NCI-H1417 (cell line): ENCODE results near the gene RAB33A.
"Not testable (repeated sequence)": the region's sequence is repeated elsewhere in the genome, so short reads cannot be mapped to it uniquely, and the experiment has no call there.

ENCODE experiments used
- DNase-seq, 3 experiments: peaks; one replicate each; lab custom pipeline; 2025; lab: John Stamatoyannopoulos, UW

RAB33A gene

DNA sequence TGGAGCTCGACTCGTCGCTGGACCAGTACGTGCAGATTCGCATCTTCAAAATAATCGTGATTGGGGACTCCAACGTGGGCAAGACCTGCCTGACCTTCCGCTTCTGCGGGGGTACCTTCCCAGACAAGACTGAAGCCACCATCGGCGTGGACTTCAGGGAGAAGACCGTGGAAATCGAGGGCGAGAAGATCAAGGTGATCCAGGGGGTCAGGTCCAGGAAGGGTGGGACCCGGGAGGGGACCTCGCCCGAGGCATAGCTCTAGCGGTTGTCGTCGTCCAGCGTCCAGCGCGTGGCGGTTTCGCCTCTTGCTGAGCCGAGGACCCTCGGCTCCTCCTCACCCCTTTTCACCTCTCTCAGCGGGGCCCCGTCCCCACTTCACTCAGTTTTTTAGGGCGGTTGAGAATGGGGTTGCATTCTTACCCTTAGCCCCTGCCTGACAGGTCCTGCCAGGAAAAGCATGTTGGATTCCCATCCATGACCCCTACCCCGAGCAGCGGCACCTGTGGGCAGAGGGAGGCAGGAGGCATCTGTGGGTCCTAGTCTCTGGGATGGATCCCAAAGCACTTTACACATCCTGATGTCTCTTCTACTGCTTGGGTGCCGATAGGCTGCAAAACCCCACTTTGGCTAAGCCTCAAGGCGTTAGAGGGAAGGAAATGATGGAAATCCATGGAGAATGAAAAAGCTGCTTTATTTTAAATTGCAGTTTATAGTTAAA lies 524 bp downstream of the RAB33A start:
- DNase-seq, result peak in 2 of 3 experiments; percentile 55 to 63

DNA sequence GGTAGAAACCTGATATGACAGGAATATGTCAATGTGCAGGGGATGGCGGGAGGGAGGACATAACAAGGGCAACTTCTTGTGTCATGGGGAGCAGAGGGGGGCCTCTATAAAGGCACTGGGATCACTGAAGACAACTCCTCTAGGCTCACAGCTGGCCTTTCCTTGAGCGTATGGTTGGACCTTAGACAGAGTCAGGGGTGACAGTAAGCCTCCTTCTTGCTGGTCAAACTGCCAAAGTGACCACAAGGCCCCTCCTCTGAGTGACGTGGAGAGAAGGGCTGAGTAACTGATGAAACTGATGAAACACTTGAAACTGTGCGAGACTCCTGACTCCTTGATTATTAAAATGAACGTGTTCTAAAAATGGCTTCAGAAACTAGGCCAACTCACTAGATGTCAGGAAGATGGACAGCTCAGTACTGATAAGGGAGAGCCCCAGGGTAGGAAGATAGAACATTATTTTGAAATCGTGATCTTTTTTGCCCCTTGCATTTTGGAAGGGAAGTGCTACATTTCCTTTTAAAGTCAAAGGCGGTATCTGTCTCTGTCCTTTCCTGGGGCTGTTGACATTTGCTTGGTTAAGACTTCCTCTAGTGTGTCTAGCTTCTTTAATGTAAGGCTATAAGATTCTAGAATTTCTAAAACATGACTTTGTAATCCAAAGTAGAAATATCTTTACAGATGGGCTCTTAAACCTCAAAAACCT lies 1.6 kb downstream of the RAB33A start:
- no peak for DNase-seq

DNA sequence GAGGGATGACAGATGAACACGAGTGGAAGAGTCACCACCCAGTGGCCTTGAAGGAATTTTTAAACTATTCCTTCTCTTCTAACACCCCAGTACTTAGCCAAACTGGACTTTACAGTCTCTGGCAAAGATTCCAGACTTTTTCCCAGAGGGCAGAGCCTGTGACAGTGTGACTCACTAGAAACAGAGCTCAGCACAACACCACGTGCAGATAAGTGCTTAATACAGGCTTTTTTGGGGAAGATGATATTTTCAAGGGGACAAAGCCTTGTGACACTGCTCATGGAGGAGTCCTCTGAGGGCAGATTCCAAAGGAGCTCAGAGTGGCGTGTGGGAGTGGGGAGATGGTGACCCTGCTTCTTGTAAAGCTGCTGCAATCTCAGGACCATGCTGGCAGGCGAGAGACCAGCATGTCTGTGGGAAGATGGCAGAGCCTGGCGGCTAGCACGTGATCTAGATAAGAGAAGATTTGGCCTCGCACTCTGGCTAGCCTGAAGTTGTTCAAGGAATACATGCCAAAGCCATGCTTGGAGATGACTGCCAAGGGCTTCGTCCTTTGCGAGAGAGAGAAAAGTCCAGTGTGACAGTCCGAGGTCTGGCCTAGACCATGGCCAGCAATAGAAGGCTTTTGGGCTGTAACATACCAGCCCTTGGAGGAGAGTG lies 2.4 kb downstream of the RAB33A start:
- DNase-seq, result no peak

DNA sequence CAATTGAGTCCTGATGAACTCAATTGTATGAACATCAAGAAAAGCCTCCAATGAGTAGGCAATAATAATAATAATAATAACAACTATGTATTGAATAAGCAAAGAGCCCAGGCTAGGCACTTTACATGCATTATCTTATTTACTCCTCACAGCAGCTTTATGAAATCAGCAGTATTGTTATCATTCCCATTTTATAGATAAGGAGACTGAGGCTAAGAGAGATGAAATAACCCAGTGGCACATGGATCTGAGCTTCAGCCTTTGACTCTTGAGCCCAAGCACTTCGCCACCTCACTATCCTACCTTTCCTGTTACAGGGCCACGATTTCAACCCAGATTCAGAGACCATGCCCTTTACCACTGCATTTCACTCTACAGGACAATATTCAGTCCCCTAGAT lies 3.2 kb downstream of the RAB33A start:
- no peak for DNase-seq

DNA sequence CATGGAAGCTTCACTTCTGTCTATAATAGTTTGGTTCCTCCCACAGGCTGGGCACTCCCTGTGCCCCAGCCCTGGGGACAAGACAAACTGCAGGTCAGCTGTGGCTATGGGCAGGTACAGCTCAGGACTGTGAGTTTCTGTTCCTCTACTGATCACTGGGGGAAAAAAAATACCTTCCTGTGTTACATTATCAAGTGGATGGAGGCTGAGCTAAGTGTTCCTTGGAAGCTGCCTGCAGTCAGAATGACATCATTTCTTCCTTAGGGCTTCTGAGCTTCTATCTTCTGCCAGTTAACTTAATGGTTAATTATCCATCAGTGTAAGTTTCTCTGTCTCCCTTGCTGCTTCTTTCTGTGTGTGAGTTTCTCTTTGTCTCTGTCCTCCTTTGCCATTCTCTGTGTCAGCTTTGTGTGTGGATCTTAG lies 4.6 kb downstream of the RAB33A start:
- DNase-seq, result no peak

DNA sequence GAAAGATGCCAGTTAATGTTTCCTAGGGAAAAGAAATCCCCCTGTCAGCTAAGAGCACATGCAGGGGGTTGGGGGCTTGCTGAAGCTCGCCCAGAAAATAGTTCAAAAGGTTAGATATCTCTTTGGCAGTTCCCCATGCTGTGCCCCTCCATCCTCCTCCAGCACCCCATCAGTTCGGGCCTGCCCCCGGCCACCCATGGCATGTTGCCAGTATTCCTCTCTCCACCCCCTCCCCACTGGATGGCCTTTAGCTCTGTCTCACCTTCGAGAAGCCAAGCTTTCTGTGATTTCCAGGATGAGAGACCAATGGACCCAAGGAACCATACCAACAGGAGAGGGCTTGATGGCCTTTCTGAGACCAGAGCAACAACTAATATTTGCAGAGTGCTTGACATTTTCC lies 5.2 kb downstream of the RAB33A start:
- no peak for DNase-seq

DNA sequence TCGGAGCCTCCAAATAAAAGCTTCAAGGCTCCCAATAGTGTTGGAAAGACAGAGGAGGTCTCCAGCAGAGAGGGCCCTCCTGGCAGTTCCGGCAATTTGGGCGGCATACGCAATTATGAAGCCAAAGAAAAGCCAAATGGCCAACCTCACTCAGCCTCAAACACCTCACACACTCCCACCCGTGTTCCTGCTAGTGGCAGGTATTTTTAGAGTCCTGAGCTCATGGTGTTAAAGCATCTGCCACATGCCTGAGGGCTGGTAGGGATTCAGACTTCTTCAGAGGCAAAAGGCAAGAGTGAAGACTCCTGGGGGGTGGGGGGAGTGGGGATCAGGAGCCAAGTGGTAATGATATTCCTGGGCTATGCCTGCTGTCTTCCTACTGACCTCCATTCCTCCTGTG lies 7.4 kb downstream of the RAB33A start:
- DNase-seq, result no peak

DNA sequence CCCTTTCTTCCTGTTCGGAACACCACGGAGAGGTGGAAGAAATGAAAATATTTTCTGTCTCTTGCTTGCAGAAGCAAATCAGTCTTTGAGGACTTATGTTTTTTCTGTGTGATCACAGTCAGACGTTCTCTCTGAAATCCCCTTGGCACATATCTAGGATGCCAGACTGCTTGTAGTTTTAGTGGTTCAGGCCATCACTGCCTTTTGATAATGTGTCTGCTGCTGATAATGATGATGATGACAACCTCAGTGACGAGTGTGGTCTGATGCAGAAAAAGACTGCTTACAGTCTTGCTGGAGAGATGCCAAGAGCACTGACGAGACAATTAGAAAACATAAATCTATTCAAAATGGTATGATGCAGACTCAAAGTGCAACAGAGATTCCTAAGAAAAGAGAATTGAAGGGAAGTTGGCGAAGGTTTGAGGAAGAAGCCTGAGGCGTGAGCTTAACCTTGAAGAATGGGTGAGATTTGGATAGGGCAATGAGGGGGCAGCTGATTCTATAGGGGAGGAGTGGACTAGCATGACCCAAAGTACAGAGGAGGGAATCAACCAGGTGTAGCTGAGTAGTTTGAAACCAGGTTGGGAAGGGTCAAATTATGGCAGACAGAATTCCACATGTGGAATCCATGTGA lies 7.9 kb downstream of the RAB33A start:
- DNase-seq, result peak in 1 of 3 experiments; percentile 22

DNA sequence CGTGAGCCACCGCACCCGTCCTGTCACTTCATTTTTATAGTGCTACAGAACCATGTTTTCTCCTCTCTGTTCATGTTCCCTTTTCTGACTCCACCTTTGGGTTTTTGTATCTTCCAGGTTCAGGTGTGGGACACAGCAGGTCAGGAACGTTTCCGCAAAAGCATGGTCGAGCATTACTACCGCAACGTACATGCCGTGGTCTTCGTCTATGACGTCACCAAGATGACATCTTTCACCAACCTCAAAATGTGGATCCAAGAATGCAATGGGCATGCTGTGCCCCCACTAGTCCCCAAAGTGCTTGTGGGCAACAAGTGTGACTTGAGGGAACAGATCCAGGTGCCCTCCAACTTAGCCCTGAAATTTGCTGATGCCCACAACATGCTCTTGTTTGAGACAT lies 12.4 kb downstream of the RAB33A start:
- no peak for DNase-seq

DNA sequence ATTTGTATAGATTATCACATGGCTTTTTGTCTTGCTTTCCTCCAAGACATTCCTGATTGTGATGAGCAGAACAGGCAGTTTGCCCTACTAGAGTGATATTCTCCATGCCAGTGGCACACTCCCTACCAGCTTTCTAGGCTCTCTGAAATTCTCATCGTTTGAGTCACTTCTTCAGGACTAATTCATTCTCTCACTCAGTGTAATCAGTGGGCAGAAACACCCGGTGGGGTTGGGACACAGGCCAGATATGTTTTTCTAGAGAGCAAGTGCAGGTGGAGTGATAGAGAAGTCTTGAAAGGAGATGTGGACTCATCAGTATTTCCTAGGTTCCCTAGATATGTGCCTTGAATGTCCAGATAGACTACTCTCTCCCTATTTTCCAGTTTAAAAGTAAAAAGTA lies 13.1 kb downstream of the RAB33A start:
- DNase-seq, result no peak

DNA sequence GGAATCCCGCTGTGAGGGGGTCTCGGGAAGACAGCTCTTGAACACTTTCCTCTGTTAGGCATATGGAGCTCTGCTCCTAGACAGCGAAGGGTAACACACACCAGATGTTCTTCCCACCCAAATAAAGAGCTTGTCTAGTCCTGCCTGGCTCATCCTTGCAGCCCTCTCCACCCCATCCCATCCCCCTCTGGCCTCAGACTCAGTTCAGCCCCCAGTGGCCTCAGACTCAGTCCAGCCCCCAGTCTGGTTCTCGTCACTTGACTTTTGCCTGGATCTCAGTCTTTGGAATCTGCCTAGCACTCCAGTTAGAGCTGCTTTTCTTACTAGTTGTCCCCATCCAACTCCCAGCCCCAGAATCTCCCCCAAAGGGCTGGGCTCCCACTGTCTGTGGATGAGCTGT lies 14.9 kb downstream of the RAB33A start:
- no peak for DNase-seq

DNA sequence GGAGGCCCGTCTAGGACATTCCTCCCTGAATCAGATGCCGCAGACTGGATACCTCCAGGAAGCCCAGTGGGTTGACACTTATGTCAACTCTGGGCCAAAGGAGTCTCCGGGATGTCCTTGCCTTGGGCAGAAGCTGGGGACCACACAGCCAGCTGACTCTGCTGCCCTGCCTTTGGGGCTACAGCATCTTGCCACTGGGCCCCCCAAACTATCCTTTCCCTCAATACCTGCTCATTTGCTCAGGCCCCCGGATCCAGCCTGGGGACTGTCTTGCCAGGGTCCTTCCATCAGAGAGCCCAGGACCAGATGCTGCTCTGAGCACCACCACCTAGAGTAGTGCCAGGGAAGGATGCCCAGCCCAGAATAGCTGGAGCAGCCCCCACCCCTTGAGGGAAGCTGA lies 19.0 kb downstream of the RAB33A start:
- DNase-seq, result no peak

DNA sequence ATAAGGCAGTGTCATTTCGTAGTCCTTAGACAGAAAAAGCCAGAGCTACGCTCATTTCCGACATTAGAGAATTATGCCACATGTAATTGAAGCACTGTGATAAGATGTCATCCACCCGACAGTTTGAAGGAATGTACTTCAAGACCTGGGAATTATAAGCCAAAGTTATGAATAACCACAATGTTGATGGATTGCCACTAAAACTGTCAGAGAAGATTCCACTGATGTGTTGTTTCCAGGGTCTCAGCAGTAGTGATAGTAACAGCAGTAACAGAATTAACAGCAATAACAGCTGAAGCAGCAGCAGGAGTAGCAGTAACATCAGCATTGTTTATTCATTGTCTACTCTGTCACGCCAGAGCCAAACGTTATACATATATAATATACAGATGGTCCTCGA lies 24.7 kb downstream of the RAB33A start:
- DNase-seq, result no peak

DNA sequence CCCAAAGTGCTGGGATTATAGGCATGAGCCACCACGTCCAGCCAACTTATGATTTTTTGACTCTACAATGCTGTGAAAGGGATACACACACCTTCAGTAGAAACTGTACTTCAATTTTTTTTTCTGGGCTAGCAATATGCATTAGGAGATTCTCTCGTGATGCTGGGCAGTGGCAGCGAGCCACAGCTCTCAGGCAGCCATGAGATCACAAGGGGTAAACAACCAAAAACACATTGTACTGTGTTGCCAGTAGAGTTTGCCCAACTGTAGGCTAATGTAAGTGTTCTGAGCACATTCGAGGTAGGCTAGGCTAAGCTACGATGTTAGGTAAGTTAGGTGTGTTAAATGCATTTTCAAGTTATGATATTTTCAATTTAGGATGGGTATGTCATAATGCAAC lies 25.7 kb downstream of the RAB33A start:
- DNase-seq, result no peak

DNA sequence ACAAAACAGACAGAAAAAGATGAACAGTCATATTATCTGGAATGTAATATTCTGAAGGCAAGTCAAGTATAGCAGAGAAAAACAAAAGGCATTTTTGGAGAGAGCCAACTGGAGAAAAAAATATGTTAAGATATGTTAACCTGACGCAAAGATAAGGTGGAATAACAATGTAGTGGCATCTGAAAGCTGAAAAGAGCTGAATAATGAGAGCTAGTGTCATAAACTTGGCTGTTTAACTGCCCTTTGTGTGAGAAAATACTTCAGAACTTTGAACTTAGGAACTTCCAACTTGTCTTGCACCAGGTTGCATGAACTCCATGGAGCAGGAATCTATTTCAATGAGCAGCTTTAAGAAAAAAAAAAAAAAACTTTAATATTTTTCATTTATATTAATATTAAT lies 32.9 kb downstream of the RAB33A start:
- DNase-seq, result no peak

DNA sequence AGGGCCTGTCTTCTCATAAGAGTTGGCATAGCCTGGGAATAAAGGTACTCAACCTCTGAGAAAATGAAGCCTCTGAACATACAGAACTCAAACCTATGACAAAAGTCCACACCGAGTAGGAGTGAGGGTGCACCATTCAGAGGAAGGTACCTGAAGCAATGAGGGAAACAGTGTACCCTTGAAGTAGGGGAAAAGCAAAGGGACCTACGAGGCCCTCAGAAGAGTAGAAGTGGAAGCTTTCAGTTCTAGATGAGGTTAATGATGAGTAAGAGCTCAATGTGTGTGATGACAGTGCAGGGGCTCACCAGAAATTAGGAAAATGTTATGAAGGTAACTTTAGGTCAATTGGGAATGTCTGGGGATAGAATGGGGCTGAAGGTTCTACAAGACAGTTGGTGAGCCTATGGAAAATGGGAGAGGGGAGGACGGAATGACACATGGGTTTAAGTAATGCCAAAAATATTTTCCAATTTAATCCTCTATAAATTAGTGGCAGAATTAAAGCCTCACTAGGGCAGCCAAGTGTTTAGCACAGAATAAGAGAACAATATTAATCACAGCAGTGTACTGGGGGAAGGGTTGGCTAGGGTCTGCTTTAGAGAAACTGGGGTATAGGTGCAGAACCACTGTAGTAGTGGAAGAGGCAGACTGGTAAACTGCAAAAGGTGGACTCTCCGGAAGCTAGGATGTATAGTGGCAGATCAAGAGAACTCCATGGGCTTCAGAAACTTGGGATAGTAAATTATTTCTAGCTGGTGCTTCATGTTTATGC lies 39.8 kb downstream of the RAB33A start:
- DNase-seq, result no peak

DNA sequence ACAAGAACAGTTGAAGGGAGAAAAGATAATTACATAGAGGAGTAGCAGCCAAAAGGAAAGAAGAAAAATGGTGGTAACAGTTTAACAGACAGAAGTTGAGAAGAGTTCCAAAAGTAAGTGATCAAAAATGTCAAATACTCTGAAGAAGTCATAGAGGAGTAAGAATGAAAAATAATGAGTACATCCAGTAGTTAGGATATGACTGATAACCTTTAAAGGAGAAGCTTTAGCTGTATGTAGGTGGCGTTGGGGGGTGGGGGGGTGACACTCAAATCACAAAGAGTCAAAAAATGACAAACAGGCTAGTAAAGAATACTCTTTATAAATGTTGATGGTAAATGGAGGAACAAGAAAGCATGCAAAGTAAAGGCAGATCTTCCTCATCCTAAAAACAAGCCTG lies 40.6 kb downstream of the RAB33A start:
- DNase-seq, result no peak

DNA sequence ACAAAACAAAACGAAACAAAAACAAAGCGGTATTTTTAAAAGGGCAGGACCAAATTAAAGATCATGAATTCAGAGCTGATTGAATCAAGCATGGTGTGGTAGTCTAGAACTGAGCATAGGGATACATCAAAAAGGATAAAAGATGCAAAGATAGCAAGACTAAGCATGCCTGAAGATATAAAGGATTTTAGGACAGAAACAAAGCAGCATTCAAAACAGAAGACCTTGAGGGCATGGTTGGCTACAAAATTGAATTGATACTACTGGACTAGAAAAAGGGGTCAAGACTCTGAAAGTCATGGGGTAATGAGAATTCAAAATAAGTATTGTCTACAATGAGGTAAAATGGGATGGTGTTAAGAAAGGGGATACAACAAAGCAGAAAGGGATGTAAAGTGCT lies 41.6 kb downstream of the RAB33A start:
- DNase-seq, result no peak

DNA sequence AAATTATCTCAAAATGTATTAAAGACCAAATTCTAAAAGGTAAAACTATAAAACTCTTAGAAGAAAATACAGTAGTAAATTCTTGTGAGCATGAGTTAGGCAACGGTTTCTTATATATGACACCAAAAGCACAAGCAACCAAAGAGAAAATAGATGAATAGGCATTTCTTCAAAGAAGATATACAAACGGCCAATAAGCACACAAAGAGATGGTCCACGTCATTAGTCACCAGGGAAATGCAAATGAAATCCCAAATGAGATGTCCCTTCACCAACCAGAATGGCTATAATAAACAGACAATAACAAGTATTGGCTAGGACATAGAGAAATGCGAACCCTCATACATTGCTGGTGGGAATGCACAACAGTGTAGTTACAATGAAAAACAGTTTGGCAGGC lies 44.6 kb downstream of the RAB33A start:
- DNase-seq, result no peak

DNA sequence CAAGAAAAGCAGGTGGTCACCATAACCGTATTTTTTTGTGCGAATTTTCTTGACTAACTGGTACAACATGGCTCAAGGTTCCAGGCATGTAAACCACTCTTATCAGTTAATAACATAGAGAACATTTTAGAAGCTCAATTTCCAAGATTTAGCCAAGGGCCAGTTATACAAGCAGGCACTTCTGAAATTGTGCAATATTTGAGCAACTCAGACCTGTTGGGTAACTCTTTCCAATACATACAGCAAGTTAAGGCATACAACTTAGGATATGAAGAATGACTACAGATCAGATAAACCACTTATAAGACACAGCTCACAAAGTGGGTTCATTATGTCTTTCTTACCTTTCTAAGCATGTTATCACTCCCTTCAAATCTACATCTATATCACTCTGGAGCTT lies 53.0 kb downstream of the RAB33A start:
- no peak for DNase-seq

DNA sequence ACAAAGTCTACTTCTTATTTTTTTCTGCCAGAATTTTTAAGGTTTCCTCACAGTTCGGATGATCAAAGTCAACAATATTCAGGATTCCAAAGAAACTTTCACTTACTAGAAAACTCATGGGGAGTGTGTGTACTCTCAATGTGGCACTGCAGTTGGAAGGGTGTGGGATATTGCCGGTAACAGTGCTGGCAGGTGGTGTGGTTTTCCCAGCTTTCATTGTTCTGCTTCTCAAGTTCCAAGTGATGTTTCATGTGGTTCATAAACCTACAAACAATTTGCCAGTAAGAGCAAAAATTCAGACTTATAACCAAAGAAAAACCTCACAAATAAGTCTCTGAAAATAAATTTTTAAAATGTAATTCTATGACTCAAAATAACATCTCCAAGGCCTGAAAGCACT lies 57.1 kb downstream of the RAB33A start:
- DNase-seq, result no peak

DNA sequence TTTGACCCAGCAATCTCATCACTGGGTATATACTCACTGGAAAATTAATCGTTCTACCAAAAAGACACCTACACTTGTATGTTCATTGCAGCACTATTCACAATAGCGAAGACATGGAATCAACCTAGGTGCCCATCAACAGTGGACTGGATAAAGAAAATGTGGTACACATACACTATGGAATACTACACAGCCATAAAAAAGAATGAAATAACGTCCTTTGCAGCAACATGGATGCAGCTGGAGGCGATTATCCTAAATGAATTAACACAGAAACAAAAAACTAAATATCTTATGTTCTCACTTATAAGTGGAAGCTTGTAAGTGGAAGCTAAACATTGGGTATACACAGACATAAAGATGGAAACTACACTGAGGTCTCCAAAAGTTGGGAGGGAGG lies 59.4 kb downstream of the RAB33A start:
- DNase-seq, result not testable (repeated sequence)
